Neural cell (in vitro differentiated cells): ENCODE measurements around the gene C11orf97.

ENCODE experiments used
- EP300 ChIP-seq: fragments of 450-650 bp; conservative IDR thresholded peaks from 2 replicates; pipeline ENCODE4 v1.6.1; 2014; ENCODE audit warnings: antibody characterized with exemption, mild to moderate bottlenecking, moderate library complexity; ENCODE audit not compliant: poor library complexity, severe bottlenecking
- POLR2AphosphoS5 ChIP-seq: IDR thresholded peaks from 2 replicates; pipeline ENCODE4 v1.6.1; 2012
- RAD21 ChIP-seq: fragments of 450-650 bp; conservative IDR thresholded peaks from 2 replicates; pipeline ENCODE4 v1.6.1; 2014; ENCODE audit warnings: antibody characterized with exemption, mild to moderate bottlenecking, moderate library complexity
- SMC3 ChIP-seq: fragments of 450-650 bp; conservative IDR thresholded peaks from 2 replicates; pipeline ENCODE4 v1.6.1; 2014; ENCODE audit warnings: antibody characterized with exemption, mild to moderate bottlenecking, moderate library complexity; ENCODE audit not compliant: poor library complexity
- TF ChIP-seq, protein P1 (sequence below): IDR thresholded peaks from 2 replicates; pipeline ENCODE4 v1.6.1; 2012; ENCODE audit warnings: borderline replicate concordance
- TF ChIP-seq, protein P2 (sequence below): fragments of 450-650 bp; IDR thresholded peaks from 2 replicates; pipeline ENCODE4 v1.5.1; 2014; ENCODE audit warnings: antibody characterized with exemption, mild to moderate bottlenecking, moderate library complexity; ENCODE audit not compliant: poor library complexity, severe bottlenecking

- no peak for TF ChIP-seq EP300
- TF ChIP-seq, protein P1, sequence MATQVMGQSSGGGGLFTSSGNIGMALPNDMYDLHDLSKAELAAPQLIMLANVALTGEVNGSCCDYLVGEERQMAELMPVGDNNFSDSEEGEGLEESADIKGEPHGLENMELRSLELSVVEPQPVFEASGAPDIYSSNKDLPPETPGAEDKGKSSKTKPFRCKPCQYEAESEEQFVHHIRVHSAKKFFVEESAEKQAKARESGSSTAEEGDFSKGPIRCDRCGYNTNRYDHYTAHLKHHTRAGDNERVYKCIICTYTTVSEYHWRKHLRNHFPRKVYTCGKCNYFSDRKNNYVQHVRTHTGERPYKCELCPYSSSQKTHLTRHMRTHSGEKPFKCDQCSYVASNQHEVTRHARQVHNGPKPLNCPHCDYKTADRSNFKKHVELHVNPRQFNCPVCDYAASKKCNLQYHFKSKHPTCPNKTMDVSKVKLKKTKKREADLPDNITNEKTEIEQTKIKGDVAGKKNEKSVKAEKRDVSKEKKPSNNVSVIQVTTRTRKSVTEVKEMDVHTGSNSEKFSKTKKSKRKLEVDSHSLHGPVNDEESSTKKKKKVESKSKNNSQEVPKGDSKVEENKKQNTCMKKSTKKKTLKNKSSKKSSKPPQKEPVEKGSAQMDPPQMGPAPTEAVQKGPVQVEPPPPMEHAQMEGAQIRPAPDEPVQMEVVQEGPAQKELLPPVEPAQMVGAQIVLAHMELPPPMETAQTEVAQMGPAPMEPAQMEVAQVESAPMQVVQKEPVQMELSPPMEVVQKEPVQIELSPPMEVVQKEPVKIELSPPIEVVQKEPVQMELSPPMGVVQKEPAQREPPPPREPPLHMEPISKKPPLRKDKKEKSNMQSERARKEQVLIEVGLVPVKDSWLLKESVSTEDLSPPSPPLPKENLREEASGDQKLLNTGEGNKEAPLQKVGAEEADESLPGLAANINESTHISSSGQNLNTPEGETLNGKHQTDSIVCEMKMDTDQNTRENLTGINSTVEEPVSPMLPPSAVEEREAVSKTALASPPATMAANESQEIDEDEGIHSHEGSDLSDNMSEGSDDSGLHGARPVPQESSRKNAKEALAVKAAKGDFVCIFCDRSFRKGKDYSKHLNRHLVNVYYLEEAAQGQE: no peak
- TF ChIP-seq, protein P2, sequence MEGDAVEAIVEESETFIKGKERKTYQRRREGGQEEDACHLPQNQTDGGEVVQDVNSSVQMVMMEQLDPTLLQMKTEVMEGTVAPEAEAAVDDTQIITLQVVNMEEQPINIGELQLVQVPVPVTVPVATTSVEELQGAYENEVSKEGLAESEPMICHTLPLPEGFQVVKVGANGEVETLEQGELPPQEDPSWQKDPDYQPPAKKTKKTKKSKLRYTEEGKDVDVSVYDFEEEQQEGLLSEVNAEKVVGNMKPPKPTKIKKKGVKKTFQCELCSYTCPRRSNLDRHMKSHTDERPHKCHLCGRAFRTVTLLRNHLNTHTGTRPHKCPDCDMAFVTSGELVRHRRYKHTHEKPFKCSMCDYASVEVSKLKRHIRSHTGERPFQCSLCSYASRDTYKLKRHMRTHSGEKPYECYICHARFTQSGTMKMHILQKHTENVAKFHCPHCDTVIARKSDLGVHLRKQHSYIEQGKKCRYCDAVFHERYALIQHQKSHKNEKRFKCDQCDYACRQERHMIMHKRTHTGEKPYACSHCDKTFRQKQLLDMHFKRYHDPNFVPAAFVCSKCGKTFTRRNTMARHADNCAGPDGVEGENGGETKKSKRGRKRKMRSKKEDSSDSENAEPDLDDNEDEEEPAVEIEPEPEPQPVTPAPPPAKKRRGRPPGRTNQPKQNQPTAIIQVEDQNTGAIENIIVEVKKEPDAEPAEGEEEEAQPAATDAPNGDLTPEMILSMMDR: no peak
- no peak for TF ChIP-seq SMC3
- no peak for TF ChIP-seq RAD21
- TF ChIP-seq POLR2AphosphoS5: no peak
These were observed 65.6 kb downstream of the C11orf97 start for GRCh38 chr11:94577841-94578240.
